Stimulated activated CD8-positive, alpha-beta memory T cell treated with anti-CD3 and anti-CD28 coated beads, Interleukin-4, amount 100 ng/mL, for 4 hours (primary cell): ENCODE data around the gene CORO2B.

Source experiments
- DNase-seq, 2 donors: peaks; one replicate each; pipeline ENCODE4 v3.0.0-alpha.2; 2020; ENCODE audit warnings: low read depth in 2 of 2, low spot score in 1 of 2

Gene CORO2B, protein sequence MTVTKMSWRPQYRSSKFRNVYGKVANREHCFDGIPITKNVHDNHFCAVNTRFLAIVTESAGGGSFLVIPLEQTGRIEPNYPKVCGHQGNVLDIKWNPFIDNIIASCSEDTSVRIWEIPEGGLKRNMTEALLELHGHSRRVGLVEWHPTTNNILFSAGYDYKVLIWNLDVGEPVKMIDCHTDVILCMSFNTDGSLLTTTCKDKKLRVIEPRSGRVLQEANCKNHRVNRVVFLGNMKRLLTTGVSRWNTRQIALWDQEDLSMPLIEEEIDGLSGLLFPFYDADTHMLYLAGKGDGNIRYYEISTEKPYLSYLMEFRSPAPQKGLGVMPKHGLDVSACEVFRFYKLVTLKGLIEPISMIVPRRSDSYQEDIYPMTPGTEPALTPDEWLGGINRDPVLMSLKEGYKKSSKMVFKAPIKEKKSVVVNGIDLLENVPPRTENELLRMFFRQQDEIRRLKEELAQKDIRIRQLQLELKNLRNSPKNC

DNA sequence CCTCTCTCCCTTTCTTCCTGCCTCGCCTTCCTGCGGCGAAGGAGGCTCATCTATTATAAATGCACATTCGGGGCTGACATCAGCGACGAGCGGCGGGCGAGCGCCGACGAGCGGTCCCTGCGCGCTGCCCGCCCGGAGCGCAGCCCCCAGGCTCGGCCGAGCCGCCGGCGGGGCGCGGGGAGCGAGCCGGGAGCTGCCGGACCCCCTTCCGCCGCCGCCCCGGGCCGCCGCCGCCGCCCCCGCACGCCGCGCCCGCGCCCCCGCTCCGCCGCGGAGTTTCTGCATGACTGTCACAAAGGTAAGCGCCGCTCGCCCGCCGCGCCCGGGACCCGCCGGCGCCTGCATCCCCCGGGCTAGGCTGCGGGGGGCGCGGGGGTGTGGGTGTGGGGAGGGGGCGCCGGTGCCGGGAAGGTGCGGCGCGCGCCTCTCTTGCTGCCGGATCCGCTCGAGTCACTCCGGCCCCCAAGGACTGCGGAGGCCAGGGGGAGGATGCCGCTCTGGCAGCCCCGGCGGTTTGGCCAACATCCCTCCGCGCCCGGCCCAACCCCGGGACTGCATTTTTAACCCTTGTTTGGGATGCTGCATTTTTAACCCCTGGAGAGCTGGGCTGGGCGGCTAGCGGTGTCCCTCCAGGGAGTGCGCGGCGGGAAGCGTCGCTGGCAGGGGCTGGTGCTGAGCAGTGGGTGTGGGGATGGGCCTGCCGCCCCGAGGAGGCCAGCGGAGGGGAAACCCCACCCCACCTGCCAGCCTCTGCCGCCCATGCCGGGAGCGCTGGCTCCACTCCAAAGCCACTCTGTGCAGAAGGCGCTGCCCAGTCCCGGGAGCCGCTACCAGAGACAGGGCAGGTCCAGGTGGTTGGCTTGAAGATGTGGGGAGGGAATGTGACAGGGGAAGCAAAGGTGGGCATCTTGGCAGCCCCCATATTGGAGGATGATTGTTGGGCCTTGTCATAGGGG, at the start of gene CORO2B:
Gene CORO2B (plus strand): TSS at position 14 of the 956 bp plus-strand sequence. CDS start 270 bp downstream, at position 284.
- no peak for DNase-seq

DNA sequence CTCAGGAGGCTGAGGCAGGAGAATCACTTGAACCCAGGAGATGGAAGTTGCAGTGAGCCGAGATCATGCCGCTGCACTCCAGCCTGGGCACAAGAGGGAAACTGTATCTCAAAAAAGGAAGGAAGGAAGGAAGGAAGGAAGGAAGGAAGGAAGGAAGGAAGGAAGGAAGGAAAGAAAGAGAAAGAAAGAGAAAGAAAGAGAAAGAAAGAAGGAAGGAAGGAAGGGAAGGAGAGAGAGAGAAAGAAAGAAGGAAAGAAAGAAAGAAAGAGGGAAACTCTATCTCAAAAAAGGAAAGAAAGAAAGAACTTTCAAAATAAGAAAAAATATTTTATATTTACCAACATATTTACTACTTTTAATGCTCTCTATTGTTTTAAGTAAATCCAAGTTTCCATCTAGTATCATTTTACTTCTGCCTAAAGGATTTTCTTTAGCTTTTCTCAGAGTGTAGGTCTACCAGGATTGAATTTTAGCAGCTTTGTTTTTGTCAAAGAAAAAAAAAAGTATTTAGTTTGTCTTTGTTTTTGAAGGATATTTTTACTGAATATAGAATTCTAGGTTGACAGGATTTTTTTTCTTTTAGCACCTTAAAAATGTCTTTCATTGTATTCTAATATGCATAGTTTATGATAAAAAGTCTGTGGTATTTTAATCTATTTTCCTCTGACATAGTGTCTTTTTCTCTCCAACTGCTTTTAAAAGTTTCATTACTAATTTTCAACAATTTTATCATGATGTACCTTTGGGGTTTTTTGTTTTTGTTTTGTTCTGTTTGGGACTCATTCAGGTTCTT, 47.2 kb upstream of the CORO2B start:
- no peak for DNase-seq

DNA sequence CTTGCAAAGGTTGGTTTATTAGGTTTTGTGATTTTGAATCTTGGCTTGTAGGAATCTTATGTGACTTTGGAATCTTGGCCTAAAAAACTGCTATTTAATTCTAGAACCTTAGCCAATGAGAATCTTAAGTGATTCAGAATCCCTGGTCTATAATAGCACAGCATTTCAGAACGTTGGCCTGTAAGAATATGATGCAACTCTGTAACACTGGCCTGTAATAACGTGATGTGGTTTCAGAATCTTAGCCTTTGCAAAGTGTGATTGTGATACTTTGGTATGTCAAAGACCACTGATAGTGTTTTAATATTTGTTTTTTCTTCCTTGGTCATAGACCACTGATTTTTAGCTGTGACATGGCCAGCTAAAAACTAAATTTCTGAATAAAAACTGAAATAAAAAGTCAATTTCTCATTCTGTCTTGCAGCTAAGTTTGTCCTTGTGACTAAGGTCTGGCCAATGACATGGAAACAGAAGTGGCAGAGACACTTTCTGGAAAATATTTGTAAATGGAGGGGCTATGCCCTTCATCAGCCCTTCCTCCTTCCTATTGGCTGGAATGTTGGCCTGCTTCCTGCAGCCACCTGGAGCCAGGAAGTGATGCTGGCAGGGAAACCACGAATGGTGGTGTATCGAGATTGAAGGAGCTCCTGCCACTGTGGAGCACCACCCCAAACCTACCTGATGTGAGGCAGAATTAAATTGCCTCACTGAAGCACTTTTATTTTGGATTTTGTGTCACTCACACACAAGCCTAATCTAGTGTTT, 42.3 kb upstream of the CORO2B start:
- no peak for DNase-seq

DNA sequence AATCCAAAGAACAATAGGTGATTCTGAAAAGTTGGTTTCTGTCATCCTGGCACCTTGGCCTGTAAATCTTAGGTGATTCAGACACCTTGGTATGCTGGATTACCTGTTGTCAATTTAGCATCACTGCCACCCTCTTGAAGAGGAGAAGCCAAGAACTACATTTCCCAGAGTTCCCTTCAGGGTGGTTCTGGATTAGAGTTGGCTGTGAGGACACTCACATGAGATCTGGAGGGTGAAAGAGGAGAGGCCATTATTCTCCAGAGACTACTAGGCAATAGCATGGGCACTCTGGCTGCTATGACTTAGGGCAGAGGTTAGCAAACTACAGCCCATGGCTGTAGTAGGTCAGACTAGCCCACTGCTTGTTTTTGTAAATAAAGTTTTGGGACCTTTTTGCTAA, 41.7 kb upstream of the CORO2B start:
- no peak for DNase-seq

DNA sequence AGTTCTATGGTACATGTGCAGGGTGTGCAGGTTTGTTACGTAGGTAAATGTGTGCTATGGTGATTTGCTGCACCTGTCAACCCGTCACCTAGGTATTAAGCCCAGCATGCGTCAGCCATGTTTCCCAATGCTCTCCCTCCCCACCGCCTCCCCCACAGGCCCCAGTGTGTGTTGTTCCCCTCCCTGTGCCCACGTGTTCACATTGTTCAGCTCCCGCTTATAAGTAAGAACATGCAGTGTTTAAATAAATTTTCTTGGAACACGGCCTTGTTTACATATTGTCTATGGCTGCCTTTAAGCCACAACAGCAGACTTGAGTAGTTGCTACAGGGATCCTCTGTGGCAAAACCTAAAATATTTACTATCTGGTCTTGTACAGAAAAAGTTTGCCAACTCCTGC, 41.3 kb upstream of the CORO2B start:
- DNase-seq = no peak

DNA sequence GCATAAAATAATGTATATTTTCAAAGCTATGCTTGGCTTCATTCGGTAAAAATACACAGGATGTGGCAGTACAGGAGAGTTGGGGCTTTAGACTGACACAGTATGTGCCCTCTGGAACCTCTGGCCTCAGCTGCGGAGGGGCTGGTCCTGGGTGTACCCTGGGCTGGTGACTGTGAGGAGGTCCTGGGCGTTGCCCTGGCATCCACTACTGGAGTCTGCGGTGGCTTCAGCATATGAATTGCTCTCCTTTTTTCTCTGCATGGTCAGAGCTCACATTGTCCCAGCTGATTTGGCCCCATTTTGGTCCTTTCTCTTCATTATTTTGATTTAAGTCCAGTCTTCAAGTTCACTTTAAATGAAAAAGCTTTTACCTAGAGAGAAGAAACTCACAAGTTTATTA, 40.5 kb upstream of the CORO2B start:
- no peak for DNase-seq

DNA sequence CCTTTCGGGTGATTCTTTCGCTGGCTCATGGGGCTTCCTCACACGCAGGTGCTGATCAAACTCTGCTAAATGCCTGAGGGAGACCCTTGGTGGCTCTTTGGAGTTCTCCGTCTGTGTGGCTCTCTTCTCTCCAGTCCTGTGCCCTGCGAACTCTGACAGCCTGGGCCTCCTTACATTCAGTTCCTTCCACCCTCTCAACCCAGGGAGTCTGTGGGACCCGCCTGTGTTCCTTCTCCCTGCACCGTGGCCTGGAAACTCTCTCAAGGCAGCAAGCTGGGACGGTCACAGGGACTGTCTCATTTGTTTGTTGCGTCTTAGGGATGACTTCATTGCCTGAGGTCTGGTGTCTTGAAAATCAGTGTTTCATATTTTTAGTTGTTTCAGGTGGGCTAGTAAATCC, 37.0 kb upstream of the CORO2B start:
- DNase-seq = no peak

DNA sequence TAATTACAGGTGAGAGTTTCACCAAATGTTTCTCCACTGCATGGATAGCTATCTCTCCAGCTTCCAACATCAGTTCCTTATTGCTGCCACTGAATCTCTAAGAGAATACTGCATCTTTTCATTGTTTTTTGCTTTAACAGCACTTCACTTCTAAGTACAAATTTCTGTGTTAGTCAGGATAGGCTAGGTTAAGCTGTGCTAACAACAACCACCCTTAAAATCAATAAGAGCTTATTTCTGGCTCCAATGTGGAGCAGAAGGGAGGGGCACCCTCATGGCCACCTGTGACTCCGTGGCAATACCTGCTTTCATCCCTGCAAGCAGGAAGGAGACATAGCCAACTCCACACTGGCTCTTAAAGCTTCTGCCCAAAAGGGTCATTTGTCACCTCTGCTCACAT, 36.4 kb upstream of the CORO2B start:
- DNase-seq = no peak

DNA sequence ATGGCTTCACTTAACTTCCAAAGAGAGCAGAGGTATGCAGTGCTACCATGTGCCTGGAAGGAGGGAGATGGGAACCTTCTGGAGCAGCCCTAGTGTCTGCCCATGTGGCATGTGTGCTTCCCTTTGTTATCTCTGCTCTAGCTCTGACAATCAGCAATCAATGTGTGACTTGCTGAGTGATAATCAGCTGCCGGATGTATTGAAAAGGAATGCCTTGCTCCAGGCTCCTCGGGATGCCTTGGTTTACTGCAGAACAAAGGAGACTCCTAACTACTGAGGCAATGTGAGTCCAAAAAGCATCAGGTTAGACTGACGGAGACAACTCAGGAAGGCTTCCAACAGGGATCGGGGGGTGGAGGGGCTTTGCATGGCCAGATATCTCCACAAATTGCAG, 36.0 kb upstream of the CORO2B start:
- DNase-seq = no peak

DNA sequence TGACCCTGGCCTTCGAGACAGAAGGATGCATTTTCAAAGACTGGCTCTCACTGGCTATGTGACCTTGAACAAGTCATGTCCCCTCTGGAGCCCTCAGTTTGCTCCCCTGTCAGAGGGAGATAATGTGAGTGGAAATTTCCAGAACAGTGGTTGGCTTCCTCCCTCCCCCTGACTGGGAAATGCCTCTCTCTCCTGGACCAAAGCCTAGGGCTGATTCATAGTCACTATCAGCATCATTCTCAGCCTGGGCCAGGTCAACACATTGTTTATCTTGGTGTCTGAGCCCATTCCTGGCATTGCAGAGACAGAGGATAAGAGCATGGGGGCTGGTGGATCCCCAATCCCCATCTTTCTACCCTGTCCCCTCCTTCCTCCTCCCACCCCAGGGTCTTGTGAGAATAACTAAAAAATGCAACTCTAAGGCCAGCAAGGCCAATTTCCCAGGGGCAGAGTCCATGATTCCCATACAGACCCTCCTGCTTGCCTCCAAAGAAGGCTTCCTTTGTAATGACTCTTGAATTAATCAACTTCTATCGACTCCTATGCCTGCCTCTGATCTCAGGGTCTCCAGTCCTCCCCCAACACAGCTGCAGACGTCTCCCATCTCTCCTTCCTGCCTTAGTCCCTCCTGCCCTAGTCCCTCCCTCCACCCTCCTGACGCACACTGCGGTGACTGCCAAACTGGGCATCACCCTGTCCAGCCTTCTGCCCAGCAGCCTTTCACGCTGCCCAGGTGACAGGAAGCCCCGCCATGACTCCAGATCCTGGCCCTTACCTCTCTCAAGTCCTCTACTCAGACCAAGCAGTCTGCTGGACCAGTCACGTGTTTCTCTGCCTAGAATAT, 35.4 kb upstream of the CORO2B start:
- no peak for DNase-seq

DNA sequence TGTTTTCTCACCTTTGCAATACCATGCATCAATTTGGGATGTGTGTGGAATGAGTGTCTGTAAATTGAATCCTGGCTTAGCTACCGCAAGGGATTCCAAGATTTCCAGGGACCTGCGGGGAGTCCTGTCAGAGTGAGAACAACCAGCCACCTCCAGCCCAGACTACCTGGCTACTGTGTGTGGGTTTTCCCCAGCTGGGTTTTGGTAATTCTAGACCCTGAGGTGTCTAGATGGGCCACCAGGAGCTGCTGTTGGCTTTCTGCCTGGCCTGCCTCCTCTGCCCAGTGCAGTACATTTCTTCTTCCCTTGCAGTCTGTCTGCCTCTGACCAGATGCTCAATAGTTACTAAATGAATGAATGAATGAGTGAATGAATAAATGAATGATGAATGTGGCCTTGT, 32.5 kb upstream of the CORO2B start:
- DNase-seq = no peak

DNA sequence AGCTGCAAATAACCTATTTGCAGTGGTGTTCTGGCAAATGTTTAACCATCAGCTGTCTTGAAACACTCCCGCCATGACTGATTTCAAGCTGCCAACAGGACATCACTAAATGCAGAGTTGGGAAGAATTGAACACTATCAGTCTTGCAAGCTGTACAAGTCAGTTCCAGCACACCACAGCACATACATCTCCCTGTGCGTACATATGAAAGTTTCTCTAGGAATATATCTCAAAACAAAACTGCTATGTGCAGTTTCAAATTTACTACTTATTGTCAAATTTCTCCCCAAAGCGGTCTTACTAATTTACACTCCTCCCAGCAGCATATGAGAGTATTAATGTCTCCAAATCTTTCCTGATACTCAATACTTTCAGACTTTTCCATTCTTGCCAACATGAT, 30.4 kb upstream of the CORO2B start:
- DNase-seq = no peak

DNA sequence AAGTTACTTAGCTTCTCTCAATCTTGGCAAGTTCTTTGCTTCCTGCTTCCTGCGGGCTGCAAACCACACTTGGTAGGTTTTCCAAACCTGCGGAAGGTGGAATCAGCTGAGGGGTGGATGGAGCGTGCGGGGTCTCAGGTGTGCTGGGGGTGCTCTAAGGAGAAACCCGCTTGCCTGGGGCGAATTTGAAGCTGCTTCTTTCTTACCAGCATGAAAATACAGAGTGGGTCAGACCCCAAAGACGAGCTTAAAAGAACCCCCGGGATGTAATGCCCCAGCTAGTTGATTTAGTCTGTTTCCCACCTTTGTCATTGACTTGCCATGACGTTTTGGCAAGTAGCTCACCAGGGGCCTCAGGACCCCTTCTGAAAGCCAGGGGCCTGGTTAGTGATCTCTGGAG, 28.8 kb upstream of the CORO2B start:
- no peak for DNase-seq

DNA sequence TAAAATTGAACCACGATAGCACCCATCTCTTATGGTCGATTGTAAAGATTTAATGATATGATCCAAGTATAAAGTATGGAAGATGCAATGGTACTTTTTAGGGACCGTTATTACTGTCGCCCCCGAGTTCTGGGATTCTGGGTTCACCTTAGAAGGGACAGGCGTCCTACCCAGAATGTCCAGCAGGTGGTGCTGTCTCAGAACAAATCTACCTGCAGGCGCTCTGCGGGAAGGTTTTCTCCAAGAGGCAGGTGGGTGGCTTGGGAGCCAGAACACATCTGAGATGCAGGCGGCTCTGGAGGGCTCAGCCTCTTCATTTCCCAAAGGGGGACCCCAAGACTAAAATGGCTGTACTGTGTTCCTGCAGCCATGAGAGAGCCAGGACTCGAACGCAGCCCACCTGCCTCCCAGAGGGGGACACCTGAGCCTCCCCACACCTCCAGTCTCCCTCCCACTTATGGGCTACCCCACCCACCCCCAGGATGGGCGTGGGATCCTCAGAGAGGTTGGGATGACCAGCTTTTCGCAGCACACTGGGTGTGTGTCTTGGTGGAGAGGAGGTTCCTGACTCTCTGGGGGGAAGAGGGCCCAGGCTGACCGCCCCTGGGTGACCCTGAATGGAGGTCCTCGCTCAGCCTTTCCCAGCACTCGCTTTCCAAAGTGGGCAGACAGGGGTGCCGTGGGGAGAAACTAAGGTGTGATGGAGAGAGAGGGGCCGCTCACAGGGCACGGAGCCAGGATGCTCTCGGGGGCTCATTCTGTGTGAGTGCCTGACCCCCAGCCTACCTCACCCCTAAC, 28.1 kb upstream of the CORO2B start:
- peak; percentile 43 to 62 for DNase-seq

DNA sequence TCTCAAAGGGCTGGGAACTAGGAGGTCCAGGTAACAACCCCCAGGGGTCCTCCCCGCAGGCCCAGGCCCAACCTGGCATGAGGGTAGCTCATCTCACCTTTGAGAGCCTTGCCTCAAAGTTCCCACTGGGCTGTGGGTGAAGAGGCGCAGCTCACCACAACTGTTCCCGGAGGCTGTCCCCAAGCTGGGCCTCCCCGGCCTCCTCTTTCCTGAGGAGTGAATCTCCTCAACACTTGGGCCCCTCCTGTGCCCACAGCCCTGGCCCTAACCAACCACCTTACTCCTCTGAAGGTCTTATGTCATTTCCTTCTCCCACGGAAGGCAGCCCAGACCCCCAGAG, 27.5 kb upstream of the CORO2B start:
- no peak for DNase-seq

DNA sequence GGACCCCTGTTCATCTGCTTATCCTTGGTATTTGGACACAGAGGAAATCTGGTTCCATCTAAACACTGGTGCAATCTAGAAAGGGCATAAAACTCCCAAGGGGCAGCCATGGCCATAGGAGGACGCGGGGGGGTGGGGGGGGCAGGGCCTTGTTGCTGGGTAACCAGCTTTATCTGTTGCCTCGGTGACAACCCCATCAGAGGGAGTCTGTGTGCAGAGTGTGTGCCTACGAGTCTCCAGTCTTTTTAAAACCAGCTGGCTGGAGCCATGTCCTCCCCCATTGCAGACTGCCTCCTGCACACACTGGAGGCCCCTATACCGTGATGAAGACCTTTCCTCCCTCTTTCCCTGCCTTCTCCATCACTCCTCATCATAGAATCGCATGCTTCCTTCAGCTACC, 26.4 kb upstream of the CORO2B start:
- no peak for DNase-seq

DNA sequence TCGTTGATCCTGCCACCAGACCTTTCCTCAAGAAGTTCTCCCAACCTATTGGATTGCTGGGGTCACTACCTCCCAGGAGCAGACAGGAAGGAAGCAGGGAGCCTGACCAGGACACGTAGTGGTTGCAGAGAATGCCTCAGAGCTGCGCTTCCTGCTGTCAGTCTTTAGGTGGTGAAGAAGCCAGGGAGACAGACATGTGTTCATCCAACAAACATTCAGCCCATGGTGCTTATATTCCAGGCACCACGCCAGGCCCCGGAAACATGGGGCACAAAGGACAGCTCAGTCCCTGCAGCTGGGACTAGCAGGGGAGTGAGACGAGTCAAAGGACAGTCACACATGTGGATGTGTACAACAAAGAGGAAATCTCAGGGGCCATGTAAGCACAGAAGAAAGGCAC, 26.0 kb upstream of the CORO2B start:
- no peak for DNase-seq

DNA sequence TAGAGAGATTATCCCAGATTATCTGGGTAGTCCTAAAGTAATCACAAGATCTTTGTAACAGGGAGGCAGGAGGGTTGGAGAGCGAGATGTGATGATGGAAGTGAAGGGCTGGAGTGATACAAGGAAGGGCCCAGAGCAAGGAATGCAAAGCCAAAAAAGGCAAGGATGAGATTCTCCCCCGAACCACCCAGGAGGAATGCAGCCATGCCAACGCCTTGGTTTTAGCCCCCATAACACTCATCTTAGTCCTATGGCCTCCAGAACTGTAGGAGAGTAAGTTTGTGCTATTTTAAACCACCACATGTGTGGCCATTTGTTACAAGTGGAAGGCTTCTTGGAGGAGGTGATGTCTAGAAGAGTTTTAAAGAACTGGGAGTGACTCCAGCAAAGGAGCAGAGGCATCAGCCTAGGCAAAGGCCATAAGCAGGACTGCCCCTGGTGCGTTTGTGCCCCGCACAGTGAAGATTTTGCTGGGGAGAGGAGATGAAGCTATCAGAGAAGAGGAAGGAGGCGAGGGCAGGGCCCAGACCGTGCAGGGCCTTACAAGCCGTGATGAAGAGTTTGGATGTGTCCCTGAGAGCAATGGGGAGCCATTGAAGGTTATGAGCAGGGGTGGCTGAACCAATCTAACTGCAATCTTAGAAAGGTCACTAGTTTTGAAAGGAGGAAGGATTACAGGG, 25.3 kb upstream of the CORO2B start:
- DNase-seq = no peak
